Neuron (in vitro differentiated cells): ENCODE results near the gene STUB1.

Experiments used
- H2AFZ ChIP-seq: one replicate; pipeline ENCODE4 v1.6.1; 2013; ENCODE audit warnings: low read depth, mild to moderate bottlenecking, inconsistent platforms, low read length, moderate library complexity
- H3K27me3 ChIP-seq: one replicate; pipeline ENCODE4 v1.6.1; 2013; ENCODE audit warnings: low read length; ENCODE audit not compliant: insufficient read depth
- H3K36me3 ChIP-seq: one replicate; pipeline ENCODE4 v1.6.1; 2013; ENCODE audit warnings: low read length; ENCODE audit not compliant: insufficient read depth
- H3K4me1 ChIP-seq: one replicate; pipeline ENCODE4 v1.6.1; 2013; ENCODE audit warnings: low read length; ENCODE audit not compliant: insufficient read depth
- H3K4me3 ChIP-seq: 2 replicates; pipeline ENCODE4 v1.5.1; 2013; ENCODE audit warnings: mild to moderate bottlenecking, low read length, moderate library complexity
- H3K9me3 ChIP-seq: one replicate; pipeline ENCODE4 v1.6.1; 2013; ENCODE audit warnings: low read length

STUB1 gene

DNA sequence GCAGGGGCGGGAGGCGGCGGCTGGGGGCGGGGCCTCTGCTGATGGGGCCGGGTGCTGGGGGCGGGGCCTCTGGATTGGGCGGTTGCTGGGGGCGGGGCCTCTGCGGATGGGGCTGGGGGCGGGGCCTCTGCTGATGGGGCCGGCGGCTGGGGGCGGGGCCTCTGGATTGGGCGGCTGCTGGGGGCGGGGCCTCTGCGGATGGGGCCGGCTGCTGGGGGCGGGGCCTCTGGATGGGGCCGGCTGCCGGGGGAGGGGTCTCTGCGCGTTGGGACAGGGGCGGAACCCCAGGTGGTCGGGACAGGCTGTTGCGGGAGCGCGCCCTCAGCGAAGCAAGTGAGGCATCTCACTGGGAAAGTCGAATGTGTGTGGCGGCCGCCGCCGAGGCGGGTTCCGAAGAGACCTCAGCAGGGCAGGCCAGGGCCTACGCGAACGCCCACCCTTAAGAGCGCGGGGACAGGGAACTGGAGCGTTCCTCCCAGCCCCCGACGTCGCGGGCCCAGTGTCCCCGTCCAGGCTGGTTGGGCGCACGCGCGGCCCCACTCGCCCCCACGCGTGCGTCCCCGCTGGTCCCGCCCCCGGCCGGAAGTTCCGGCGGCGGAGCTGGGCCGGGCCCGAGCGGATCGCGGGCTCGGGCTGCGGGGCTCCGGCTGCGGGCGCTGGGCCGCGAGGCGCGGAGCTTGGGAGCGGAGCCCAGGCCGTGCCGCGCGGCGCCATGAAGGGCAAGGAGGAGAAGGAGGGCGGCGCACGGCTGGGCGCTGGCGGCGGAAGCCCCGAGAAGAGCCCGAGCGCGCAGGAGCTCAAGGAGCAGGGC is at the start of gene STUB1:
STUB1 (plus strand) TSS at position 597 of the 811 bp plus-strand sequence; CDS start at position 713, 116 bp downstream.
- Histone ChIP-seq H3K4me3 (peak within 1 kb of the TSS; percentile 87), H3K36me3 (peaks cover 27% of the 10 kb centered on the region), H3K27me3 (no peaks in the 10 kb centered on the region), H2AFZ (peak within 1 kb of the TSS; percentile 44), H3K4me1 (peaks cover 16% of the 10 kb centered on the region), H3K9me3 (no peaks in the 10 kb centered on the region)

- H2AFZ ChIP-seq: no peak within 1 kb of the TSS
- no peaks in the 10 kb centered on the region for H3K9me3 ChIP-seq
- H3K27me3 ChIP-seq: no peaks in the 10 kb centered on the region
- H3K4me1 ChIP-seq: peaks cover 47% of the 10 kb centered on the region
- peaks cover 36% of the 10 kb centered on the region for H3K36me3 ChIP-seq
- peak within 1 kb of the TSS; percentile 29 for H3K4me3 ChIP-seq
Measured at GRCh38 chr16:630815-631405, 49.3 kb upstream of the STUB1 start, which contains the start of gene WFIKKN1. TSS of gene WFIKKN1 (plus strand) at chr16:630985. CDS start at chr16:631254, 269 bp downstream.

GRCh38 chr16:631808-632358 is 48.3 kb upstream of the STUB1 start:
- Histone ChIP-seq H3K4me1 (peaks cover 47% of the 10 kb centered on the region), H3K9me3 (no peaks in the 10 kb centered on the region), H3K4me3 (no peak overlapping the region), H3K36me3 (peaks cover 30% of the 10 kb centered on the region), H3K27me3 (no peaks in the 10 kb centered on the region), H2AFZ (no peak overlapping the region)

DNA sequence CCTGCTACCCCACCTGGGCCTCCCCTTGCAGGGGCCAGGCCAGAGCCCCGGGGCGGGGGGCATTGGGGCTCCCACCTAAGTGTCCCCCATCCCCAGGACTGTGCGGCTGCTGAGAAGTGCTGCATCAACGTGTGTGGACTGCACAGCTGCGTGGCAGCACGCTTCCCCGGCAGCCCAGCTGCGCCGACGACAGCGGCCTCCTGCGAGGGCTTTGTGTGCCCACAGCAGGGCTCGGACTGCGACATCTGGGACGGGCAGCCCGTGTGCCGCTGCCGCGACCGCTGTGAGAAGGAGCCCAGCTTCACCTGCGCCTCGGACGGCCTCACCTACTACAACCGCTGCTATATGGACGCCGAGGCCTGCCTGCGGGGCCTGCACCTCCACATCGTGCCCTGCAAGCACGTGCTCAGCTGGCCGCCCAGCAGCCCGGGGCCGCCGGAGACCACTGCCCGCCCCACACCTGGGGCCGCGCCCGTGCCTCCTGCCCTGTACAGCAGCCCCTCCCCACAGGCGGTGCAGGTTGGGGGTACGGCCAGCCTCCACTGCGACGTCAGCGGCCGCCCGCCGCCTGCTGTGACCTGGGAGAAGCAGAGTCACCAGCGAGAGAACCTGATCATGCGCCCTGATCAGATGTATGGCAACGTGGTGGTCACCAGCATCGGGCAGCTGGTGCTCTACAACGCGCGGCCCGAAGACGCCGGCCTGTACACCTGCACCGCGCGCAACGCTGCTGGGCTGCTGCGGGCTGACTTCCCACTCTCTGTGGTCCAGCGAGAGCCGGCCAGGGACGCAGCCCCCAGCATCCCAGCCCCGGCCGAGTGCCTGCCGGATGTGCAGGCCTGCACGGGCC is 47.5 kb upstream of the STUB1 start:
- Histone ChIP-seq H3K4me3 (no peak overlapping the region), H3K4me1 (peaks cover 53% of the 10 kb centered on the region), H3K9me3 (no peaks in the 10 kb centered on the region)

DNA sequence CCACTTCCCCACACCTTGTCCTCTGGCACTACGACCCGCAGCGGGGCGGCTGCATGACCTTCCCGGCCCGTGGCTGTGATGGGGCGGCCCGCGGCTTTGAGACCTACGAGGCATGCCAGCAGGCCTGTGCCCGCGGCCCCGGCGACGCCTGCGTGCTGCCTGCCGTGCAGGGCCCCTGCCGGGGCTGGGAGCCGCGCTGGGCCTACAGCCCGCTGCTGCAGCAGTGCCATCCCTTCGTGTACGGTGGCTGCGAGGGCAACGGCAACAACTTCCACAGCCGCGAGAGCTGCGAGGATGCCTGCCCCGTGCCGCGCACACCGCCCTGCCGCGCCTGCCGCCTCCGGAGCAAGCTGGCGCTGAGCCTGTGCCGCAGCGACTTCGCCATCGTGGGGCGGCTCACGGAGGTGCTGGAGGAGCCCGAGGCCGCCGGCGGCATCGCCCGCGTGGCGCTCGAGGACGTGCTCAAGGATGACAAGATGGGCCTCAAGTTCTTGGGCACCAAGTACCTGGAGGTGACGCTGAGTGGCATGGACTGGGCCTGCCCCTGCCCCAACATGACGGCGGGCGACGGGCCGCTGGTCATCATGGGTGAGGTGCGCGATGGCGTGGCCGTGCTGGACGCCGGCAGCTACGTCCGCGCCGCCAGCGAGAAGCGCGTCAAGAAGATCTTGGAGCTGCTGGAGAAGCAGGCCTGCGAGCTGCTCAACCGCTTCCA is 46.7 kb upstream of the STUB1 start:
- Histone ChIP-seq H3K9me3 (no peaks in the 10 kb centered on the region), H3K4me1 (peaks cover 55% of the 10 kb centered on the region), H2AFZ (no peak overlapping the region), H3K4me3 (no peak overlapping the region), H3K27me3 (no peaks in the 10 kb centered on the region), H3K36me3 (peaks cover 19% of the 10 kb centered on the region)

More for the DNA sequence above, 47.5 kb upstream of the STUB1 start:
- Histone ChIP-seq H2AFZ (no peak overlapping the region), H3K27me3 (no peaks in the 10 kb centered on the region), H3K36me3 (peaks cover 24% of the 10 kb centered on the region)

DNA sequence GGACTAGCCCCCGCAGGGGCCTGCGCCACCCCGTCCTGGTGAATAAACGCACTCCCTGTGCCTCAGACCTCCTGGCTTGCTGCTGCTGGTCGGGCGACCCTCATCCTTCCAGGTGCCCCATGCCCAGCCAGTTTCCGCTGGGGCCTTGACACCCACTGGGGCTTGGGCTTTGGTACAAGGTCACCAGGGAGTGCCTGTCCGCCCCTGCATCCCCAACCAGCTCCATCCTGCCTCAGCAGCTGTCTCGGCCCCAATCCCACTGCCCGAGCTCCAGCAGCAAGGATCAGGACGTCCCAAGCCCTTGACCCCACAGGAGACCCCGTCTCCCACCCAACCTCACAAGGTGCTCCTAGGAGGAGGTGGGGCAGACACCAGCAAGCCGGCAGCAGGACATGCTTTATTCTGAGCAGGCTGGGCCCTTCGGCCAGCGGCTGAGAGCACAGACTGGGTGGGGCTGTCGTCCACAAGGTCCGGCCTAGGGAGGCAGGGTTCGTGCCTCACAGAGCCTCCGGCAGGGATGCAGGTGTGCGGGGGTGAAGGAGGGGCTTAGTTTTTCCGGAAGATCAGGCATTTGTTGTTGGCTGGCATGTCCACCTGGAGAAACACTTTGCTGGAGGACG is 46.0 kb upstream of the STUB1 start:
- Histone ChIP-seq H3K27me3 (no peaks in the 10 kb centered on the region), H3K36me3 (peaks cover 17% of the 10 kb centered on the region), H2AFZ (no peak overlapping the region), H3K9me3 (no peaks in the 10 kb centered on the region), H3K4me1 (peaks cover 53% of the 10 kb centered on the region), H3K4me3 (no peak overlapping the region)

GRCh38 chr16:634996-635395 is 45.2 kb upstream of the STUB1 start:
- Histone ChIP-seq H3K9me3 (no peaks in the 10 kb centered on the region), H3K4me3 (peak overlapping the region; percentile 74), H3K4me1 (peaks cover 45% of the 10 kb centered on the region), H2AFZ (no peak overlapping the region), H3K36me3 (peaks cover 17% of the 10 kb centered on the region), H3K27me3 (no peaks in the 10 kb centered on the region)

- H3K27me3 ChIP-seq: no peaks in the 10 kb centered on the region
- H3K4me1 ChIP-seq: peaks cover 38% of the 10 kb centered on the region
- peaks cover 17% of the 10 kb centered on the region for H3K36me3 ChIP-seq
- H3K4me3 ChIP-seq: peak overlapping the region; percentile 74
- peak overlapping the region; percentile 6 for H2AFZ ChIP-seq
- H3K9me3 ChIP-seq: no peaks in the 10 kb centered on the region
Measured at GRCh38 chr16:635573-636205, 44.5 kb upstream of the STUB1 start.

DNA sequence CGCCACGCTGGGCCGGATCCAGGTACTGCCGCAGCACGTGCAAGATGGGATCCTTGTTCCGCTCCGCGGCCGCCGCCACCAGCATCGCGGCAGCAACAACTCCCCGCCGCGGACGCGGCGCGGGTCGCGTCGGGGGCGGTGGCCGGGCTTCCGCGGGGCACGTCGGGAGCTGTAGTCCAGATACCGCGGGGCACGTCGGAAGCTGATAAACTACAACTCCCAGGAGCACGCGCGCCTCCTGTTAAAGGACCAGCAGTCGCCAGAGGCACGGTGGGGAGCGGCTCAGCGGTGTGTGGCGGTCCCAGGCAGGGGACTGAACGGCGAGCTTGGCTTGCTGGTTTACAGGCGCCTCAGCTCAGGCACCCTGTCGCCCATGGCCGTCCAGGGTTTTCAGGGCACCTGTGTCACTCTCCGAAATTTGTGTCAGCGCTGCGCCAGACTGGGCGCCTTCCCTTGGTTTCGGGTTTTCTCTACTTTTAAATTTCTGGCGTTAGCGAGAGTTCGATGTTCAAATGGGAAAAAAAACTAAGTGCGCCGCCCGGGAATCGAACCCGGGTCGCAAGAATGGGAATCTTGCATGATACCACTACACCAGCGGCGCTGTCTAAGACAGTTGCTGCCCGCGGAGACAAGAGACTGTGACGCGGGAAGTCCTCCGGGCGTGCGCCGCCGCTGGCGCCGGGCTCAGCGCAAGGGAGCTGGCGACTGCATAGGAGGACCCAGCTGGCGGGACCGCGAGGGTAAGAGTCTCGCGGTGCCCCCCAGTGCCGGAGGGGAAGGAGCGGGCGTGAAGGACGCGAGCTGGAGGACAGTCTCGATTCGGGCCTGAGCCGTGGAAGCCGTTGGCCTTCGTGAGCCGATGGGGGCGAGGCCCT is 43.8 kb upstream of the STUB1 start, which contains the start of gene METTL26:
METTL26 (minus strand) TSS at position 100 of the 875 bp plus-strand sequence; CDS start at position 85, 15 bp downstream.
- no peaks in the 10 kb centered on the region for H3K9me3 ChIP-seq
- H2AFZ ChIP-seq: peak within 1 kb of the TSS; percentile 6
- peak within 1 kb of the TSS; percentile 74 for H3K4me3 ChIP-seq
- peaks cover 36% of the 10 kb centered on the region for H3K4me1 ChIP-seq
- H3K27me3 ChIP-seq: no peaks in the 10 kb centered on the region
- peaks cover 17% of the 10 kb centered on the region for H3K36me3 ChIP-seq

GRCh38 chr16:637081-638018 is 42.9 kb upstream of the STUB1 start:
- Histone ChIP-seq H2AFZ (no peak overlapping the region), H3K4me1 (peaks cover 38% of the 10 kb centered on the region), H3K9me3 (no peaks in the 10 kb centered on the region), H3K27me3 (no peaks in the 10 kb centered on the region), H3K36me3 (peaks cover 17% of the 10 kb centered on the region), H3K4me3 (peak overlapping the region; percentile 74)
